ENCODE measurements around the gene DERA. TPM values are rescaled to one million over a fixed set of nuclear protein-coding genes. Genes with fewer than 3 reads are reported as not detected.

Gene DERA
- total and polyA plus RNA-seq, 2 of the 8 experiments (the other 6 are each of a cell fraction or from before 2014, with no cell fraction given), result 13.1 to 17.1 TPM

- TF ChIP-seq CHD7 (IDR thresholded peaks at IDR 0.05; ENCODE audit: insufficient replicate concordance, low read length) (no peak), MAX (IDR thresholded peaks at IDR 0.05) (no peak), FOSL1 (IDR thresholded peaks at IDR 0.05; ENCODE audit: insufficient read depth, low read depth, low read length) (no peak), SRF (IDR thresholded peaks at IDR 0.05; ENCODE audit: low read depth, low read length) (no peak), POLR2AphosphoS5 (IDR thresholded peaks at IDR 0.05; ENCODE audit: low read depth, low read length) (no peak), GTF2F1 (IDR thresholded peaks at IDR 0.05; ENCODE audit: borderline replicate concordance, low read depth, low read length) (no peak), CEBPB (IDR thresholded peaks at IDR 0.05; ENCODE audit: low read depth, low read length) (no peak), GABPA (IDR thresholded peaks at IDR 0.05; ENCODE audit: borderline replicate concordance, insufficient read depth, low read length) (no peak)
These were observed 151.5 kb downstream of the DERA start (continued) for GRCh38 chr12:16062611-16063010.
